Ectodermal cell (in vitro differentiated cells): ENCODE measurements around the gene HMGCLL1.

Experiments used
- H3K27ac ChIP-seq: 2 replicates; pipeline ENCODE4 v1.7.0; 2013; ENCODE audit warnings: mild to moderate bottlenecking, low read depth, low read length; ENCODE audit not compliant: insufficient read depth, poor library complexity, severe bottlenecking
- H3K27me3 ChIP-seq: 2 replicates; pipeline ENCODE4 v1.7.0; 2013; ENCODE audit warnings: mild to moderate bottlenecking, low read length; ENCODE audit not compliant: insufficient read depth, control insufficient read depth, poor library complexity, severe bottlenecking
- H3K36me3 ChIP-seq: one replicate; pipeline ENCODE4 v1.7.0; 2013; ENCODE audit warnings: low read length; ENCODE audit not compliant: control insufficient read depth, insufficient read depth
- H3K4me1 ChIP-seq: one replicate; pipeline ENCODE4 v1.7.0; 2013; ENCODE audit warnings: low read length; ENCODE audit not compliant: control insufficient read depth, insufficient read depth
- H3K4me3 ChIP-seq: 2 replicates; pipeline ENCODE4 v1.7.0; 2013; ENCODE audit warnings: low read depth, low read length, control low read depth; ENCODE audit not compliant: insufficient read depth
- H3K9me3 ChIP-seq: 2 replicates; pipeline ENCODE4 v1.7.0; 2013; ENCODE audit warnings: mild to moderate bottlenecking, low read length, moderate library complexity; ENCODE audit not compliant: control insufficient read depth
- WGBS, 2 experiments: methylation state at CpG; one replicate each; pipeline ENCODE4 v1.1.7; 2013; ENCODE audit warnings: missing lambda C conversion rate in 2 of 2; 5-methylcytosine and 5-hydroxymethylcytosine counted together

The HMGCLL1 gene

GRCh38 chr6:55569638-55570037 is 9.4 kb downstream of the HMGCLL1 start:
- no peaks in the 10 kb centered on the region for H3K27me3 ChIP-seq
- no peak overlapping the region for H3K27ac ChIP-seq
- WGBS, 2 experiments = 94 to 96% methylated on average over 1 of the region's 3 CpGs
- no peaks in the 10 kb centered on the region for H3K36me3 ChIP-seq
- no peaks in the 10 kb centered on the region for H3K9me3 ChIP-seq
- H3K4me3 ChIP-seq = no peak overlapping the region
- H3K4me1 ChIP-seq = peaks cover 9% of the 10 kb centered on the region

GRCh38 chr6:55568808-55569439 is 10.1 kb downstream of the HMGCLL1 start:
- Histone ChIP-seq H3K27me3 (no peaks in the 10 kb centered on the region), H3K36me3 (no peaks in the 10 kb centered on the region), H3K9me3 (no peaks in the 10 kb centered on the region), H3K27ac (no peak overlapping the region), H3K4me3 (no peak overlapping the region), H3K4me1 (peaks cover 9% of the 10 kb centered on the region)
- no CpG with 5 or more reads among the region's 1 CpG for WGBS, 2 experiments

GRCh38 chr6:55567558-55567957 is 11.4 kb downstream of the HMGCLL1 start:
- peaks cover 9% of the 10 kb centered on the region for H3K4me1 ChIP-seq
- H3K36me3 ChIP-seq = no peaks in the 10 kb centered on the region
- H3K9me3 ChIP-seq = no peaks in the 10 kb centered on the region
- no peak overlapping the region for H3K27ac ChIP-seq
- no peak overlapping the region for H3K4me3 ChIP-seq
- WGBS, 2 experiments = 81 to 91% methylated on average over 3 to 4 of the region's 4 CpGs
- H3K27me3 ChIP-seq = no peaks in the 10 kb centered on the region

- Histone ChIP-seq H3K27ac (no peak overlapping the region), H3K27me3 (no peaks in the 10 kb centered on the region), H3K4me3 (no peak overlapping the region), H3K4me1 (peaks cover 9% of the 10 kb centered on the region), H3K9me3 (no peaks in the 10 kb centered on the region), H3K36me3 (no peaks in the 10 kb centered on the region)
- WGBS, 2 experiments = 68 to 93% methylated on average over 2 to 4 of the region's 4 CpGs
Observed at GRCh38 chr6:55566036-55566710, 12.8 kb downstream of the HMGCLL1 start.

GRCh38 chr6:55562318-55562717 is 16.7 kb downstream of the HMGCLL1 start:
- Histone ChIP-seq H3K27me3 (no peaks in the 10 kb centered on the region), H3K4me1 (no peaks in the 10 kb centered on the region), H3K9me3 (no peaks in the 10 kb centered on the region), H3K36me3 (no peaks in the 10 kb centered on the region), H3K4me3 (no peak overlapping the region), H3K27ac (no peak overlapping the region)
- WGBS, 2 experiments = 94% methylated on average over 3 of the region's 3 CpGs; no CpG with 5 or more reads in 1 of the 2 experiments

GRCh38 chr6:55560290-55560885 is 18.6 kb downstream of the HMGCLL1 start:
- no peaks in the 10 kb centered on the region for H3K4me1 ChIP-seq
- no peaks in the 10 kb centered on the region for H3K9me3 ChIP-seq
- H3K4me3 ChIP-seq = no peak overlapping the region
- H3K36me3 ChIP-seq = no peaks in the 10 kb centered on the region
- WGBS, 2 experiments = 90 to 92% methylated on average over 2 of the region's 2 CpGs
- H3K27me3 ChIP-seq = no peaks in the 10 kb centered on the region
- H3K27ac ChIP-seq = no peak overlapping the region

- Histone ChIP-seq H3K27me3 (no peaks in the 10 kb centered on the region), H3K27ac (no peak overlapping the region), H3K9me3 (no peaks in the 10 kb centered on the region), H3K4me3 (no peak overlapping the region), H3K4me1 (no peaks in the 10 kb centered on the region), H3K36me3 (no peaks in the 10 kb centered on the region)
- 95 to 97% methylated on average over 7 of the region's 7 CpGs for WGBS, 2 experiments
Observed at GRCh38 chr6:55557146-55557545, 21.8 kb downstream of the HMGCLL1 start.

GRCh38 chr6:55545791-55546190 is 33.2 kb downstream of the HMGCLL1 start:
- Histone ChIP-seq H3K27ac (no peak overlapping the region), H3K36me3 (no peaks in the 10 kb centered on the region), H3K4me1 (no peaks in the 10 kb centered on the region), H3K4me3 (no peak overlapping the region), H3K9me3 (no peaks in the 10 kb centered on the region), H3K27me3 (no peaks in the 10 kb centered on the region)

GRCh38 chr6:55543633-55544309 is 35.2 kb downstream of the HMGCLL1 start:
- H3K36me3 ChIP-seq = no peaks in the 10 kb centered on the region
- 86 to 92% methylated on average over 2 to 4 of the region's 4 CpGs for WGBS, 2 experiments
- no peaks in the 10 kb centered on the region for H3K9me3 ChIP-seq
- no peak overlapping the region for H3K4me3 ChIP-seq
- H3K27ac ChIP-seq = no peak overlapping the region
- H3K4me1 ChIP-seq = no peaks in the 10 kb centered on the region
- H3K27me3 ChIP-seq = no peaks in the 10 kb centered on the region

GRCh38 chr6:55541024-55541423 is 38.0 kb downstream of the HMGCLL1 start:
- no peak overlapping the region for H3K27ac ChIP-seq
- no peak overlapping the region for H3K4me3 ChIP-seq
- no peaks in the 10 kb centered on the region for H3K36me3 ChIP-seq
- H3K27me3 ChIP-seq = no peaks in the 10 kb centered on the region
- WGBS, 2 experiments = 86 to 100% methylated on average over 1 of the region's 1 CpG
- no peaks in the 10 kb centered on the region for H3K9me3 ChIP-seq
- no peaks in the 10 kb centered on the region for H3K4me1 ChIP-seq
